ENCODE data around the gene RCVRN. TPM values are rescaled to one million over a fixed set of nuclear protein-coding genes. Genes with fewer than 3 reads are reported as not detected.

RCVRN gene
- total RNA-seq, 1 experiment from 2014 or later, result not detected

- Histone ChIP-seq H3K79me1 (ENCODE audit: insufficient read depth, low read depth, low read length, poor library complexity, severe bottlenecking) (no peaks in the 10 kb centered on the region), H3T11ph (ENCODE audit: low read length) (no peak overlapping the region), H4K8ac (replicated peaks; ENCODE audit: insufficient read length, low read depth, low read length) (no peak overlapping the region), H4K91ac (ENCODE audit: insufficient read length, low read depth, low read length) (no peak overlapping the region), H2BK120ac (ENCODE audit: low read depth, low read length, poor library complexity, severe bottlenecking) (no peak overlapping the region), H3K27ac (ENCODE audit: insufficient read length, low read depth, low read length) (no peak overlapping the region), H3K56ac (ENCODE audit: insufficient read length, low read depth, low read length) (no peak overlapping the region), H2AK5ac (ENCODE audit: insufficient read length, low read length) (no peak overlapping the region), H3K18ac (ENCODE audit: insufficient read length, low read depth, low read length) (no peak overlapping the region), H3K4me1 (ENCODE audit: insufficient read depth, low read length) (no peaks in the 10 kb centered on the region), H3K4me2 (ENCODE audit: insufficient read depth, insufficient read length, low read length) (no peak overlapping the region), H3K79me2 (ENCODE audit: insufficient read depth, low read length) (no peaks in the 10 kb centered on the region), H3K4ac (ENCODE audit: low read depth, low read length) (no peak overlapping the region), H3K23me2 (ENCODE audit: insufficient read length, low read depth, low read length, poor library complexity, severe bottlenecking) (no peaks in the 10 kb centered on the region), H3K27me3 (ENCODE audit: insufficient read depth, low read length) (no peaks in the 10 kb centered on the region), H2BK12ac (ENCODE audit: insufficient read length, low read depth, low read length) (no peak overlapping the region), H2BK5ac (ENCODE audit: insufficient read length, low read length) (no peak overlapping the region), H3K14ac (ENCODE audit: insufficient read depth, low read length) (no peak overlapping the region), H2BK15ac (ENCODE audit: low read depth, low read length) (no peak overlapping the region), H2AFZ (ENCODE audit: low read length) (no peak overlapping the region), H3K23ac (ENCODE audit: insufficient read length, low read depth, low read length) (no peak overlapping the region), H2BK20ac (ENCODE audit: low read depth, low read length, poor library complexity, severe bottlenecking) (no peak overlapping the region), H4K5ac (ENCODE audit: insufficient read length, low read depth, low read length) (no peak overlapping the region), H3K9ac (ENCODE audit: extremely low read depth, insufficient read length, low read length) (no peak overlapping the region), H4K20me1 (ENCODE audit: control insufficient read depth, insufficient read depth, insufficient read length) (no peaks in the 10 kb centered on the region), H3K9me3 (ENCODE audit: control insufficient read depth, low read depth, low read length) (no peaks in the 10 kb centered on the region)
- Mint-ChIP-seq H3K4me3 (no peak overlapping the region), H3K36me3 (ENCODE audit: insufficient read depth in 1 of 3, low read depth in 3 of 3) (peaks cover 0 to 9% (median 0%) of the 10 kb centered on the region in 3 experiments; a peak in 2 of 7 replicates), H3K4me1 (peaks cover 11 to 15% of the 10 kb centered on the region in 2 experiments), H3K27ac (no peak overlapping the region), H3K9me3 (peaks cover 2 to 4% of the 10 kb centered on the region in 2 experiments; a peak in 3 of 5 replicates), H3K27me3 (ENCODE audit: low read depth) (no peaks in the 10 kb centered on the region; the same call in 1 of the 2 replicates)
- no peak for TF ChIP-seq CTCF (conservative IDR thresholded peaks at IDR 0.05)
- no peak for DNase-seq
- WGBS (ENCODE audit: extremely low coverage, insufficient read length, low lambda C conversion rate), result no CpG with 5 or more reads among the region's 3 CpGs
Measured at GRCh38 chr17:9936095-9936494, 31.0 kb upstream of the RCVRN start.

All from H9 (cell line).